ENCODE data around the gene APBB2.

GRCh38 chr4:40878548-40879055, 335.7 kb downstream of the APBB2 start:
- no peak for TF ChIP-seq CEBPB (IDR thresholded peaks at IDR 0.05; ENCODE audit: low read depth, low read length)
- TF ChIP-seq CTCF (conservative IDR thresholded peaks at IDR 0.05; ENCODE audit: low read depth, low read length): no peak
- TF ChIP-seq RCOR1 (IDR thresholded peaks at IDR 0.05; ENCODE audit: insufficient replicate concordance, low read length): no peak
- TF ChIP-seq FOS (IDR thresholded peaks at IDR 0.05; ENCODE audit: low read depth, low read length): no peak
- TF ChIP-seq NFE2L2 (IDR thresholded peaks at IDR 0.05; ENCODE audit: low read depth, low read length): no peak

All from IMR-90 (cell line).